Panc1 (cell line): Measurements from ENCODE around the gene PCDH15.
A peak's percentile ranks its signal among the peaks of the same experiment; 100 is the strongest.

Experiments
- CTCF ChIP-seq: fragments of 450-650 bp; IDR thresholded peaks from 2 replicates; pipeline ENCODE4 v1.5.1; 2017; ENCODE audit warnings: mild to moderate bottlenecking
- POLR2AphosphoS5 ChIP-seq: IDR thresholded peaks from 2 replicates; pipeline ENCODE4 v1.6.1; 2012; ENCODE audit warnings: mild to moderate bottlenecking, low read depth, low read length, moderate library complexity

DNA sequence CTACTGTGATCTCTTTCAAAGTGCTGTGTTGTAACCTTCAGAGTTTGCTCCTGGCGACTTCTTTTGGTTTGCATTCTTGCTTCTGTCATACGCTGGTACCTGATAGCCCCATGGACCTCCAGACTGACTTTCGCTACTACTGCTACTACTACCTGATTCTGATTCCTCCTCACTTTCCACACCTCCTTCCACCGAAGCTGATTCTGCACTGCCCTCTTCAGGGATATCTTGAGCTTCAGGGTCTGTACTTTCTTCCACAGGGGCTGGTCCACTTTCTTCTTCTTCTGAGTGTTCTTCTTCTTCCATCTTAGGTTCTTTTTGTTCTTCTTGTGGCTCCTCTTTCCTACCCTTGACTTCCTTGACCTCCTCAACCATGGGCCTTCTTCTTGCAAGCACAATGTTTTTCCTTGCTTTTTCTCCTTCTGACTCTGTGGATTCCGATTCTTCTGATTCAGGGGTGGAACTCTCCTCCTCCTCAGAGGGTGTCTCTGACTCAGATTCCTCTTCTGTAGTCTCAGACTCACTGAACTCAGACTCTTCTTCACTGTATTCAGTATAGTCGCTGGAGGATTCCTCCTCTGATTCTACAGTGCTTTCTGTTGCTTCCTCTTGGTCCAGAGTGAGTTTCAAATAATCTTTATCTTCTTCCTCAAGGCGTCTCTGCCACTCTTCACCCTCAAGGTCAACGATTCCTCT lies 992.2 kb downstream of the PCDH15 start:
- TF ChIP-seq POLR2AphosphoS5 (no peak), CTCF (peak; percentile 12; the same call in 1 of the 2 replicates)
